Bronchial epithelial cell (primary cell): ENCODE measurements around the gene SULT6B1. TPM values are rescaled to one million over a fixed set of nuclear protein-coding genes. Genes with fewer than 3 reads are reported as not detected.

Experiments
- DNase-seq: peaks from one replicate; pipeline ENCODE4 v3.0.0-alpha.2; 2010; ENCODE audit warnings: low read depth
- FAIRE-seq: peaks from 2 replicates; lab custom pipeline; 2011; peaks lifted over from hg19 to GRCh38; lab: Jason Lieb, UNC
- H3K27me3 ChIP-seq: 2 replicates; pipeline ENCODE4 v1.5.1; 2011; ENCODE audit warnings: low read length; ENCODE audit not compliant: control insufficient read depth, insufficient read depth
- H3K36me3 ChIP-seq: 2 replicates; pipeline ENCODE4 v1.5.1; 2011; ENCODE audit warnings: low read length; ENCODE audit not compliant: control insufficient read depth, insufficient read depth
- H3K4me3 ChIP-seq: 2 replicates; pipeline ENCODE4 v1.5.1; 2011; ENCODE audit warnings: mild to moderate bottlenecking, low read depth, low read length, control low read depth
- total RNA-seq: library from RNA; depleted of rRNA; stranded (reverse); fragments of >200 nt; gene quantifications from 2 replicates; pipeline ENCODE4 v1.2.1, GENCODE V29; 2014
- TF ChIP-seq, protein P1 (sequence below): IDR thresholded peaks from 2 replicates; pipeline ENCODE4 v1.5.1; 2011; ENCODE audit warnings: mild to moderate bottlenecking, moderate library complexity, low read length, control low read depth, inconsistent platforms; ENCODE audit not compliant: insufficient read depth, severe bottlenecking

SULT6B1 gene
- total RNA-seq, 1 donor from 2014 or later: not detected

DNA sequence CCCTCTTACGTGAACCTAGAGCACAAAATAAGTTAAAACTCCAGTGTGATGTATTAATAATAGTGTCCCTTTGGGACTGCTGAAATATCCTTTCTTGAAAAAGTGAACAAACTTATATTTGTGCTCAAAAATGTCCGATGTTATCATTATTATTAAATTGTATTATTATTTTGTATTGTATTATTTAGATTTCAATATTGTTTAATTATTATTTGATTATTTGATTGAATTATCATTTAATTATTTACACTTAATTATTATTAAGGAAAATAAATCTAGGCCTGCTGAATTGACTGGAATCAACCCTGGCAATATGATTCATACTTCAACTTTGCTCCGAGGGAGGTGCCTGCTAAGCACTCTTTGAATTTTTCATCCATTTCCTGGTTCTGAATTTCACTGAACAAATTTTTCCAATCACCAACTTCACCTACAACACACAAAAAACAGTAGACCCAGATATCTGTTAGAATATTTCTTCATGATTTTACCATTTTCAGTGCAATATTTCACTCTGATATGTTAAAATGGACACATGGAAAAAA, 20.8 kb downstream of the SULT6B1 start:
- TF ChIP-seq, protein P1, sequence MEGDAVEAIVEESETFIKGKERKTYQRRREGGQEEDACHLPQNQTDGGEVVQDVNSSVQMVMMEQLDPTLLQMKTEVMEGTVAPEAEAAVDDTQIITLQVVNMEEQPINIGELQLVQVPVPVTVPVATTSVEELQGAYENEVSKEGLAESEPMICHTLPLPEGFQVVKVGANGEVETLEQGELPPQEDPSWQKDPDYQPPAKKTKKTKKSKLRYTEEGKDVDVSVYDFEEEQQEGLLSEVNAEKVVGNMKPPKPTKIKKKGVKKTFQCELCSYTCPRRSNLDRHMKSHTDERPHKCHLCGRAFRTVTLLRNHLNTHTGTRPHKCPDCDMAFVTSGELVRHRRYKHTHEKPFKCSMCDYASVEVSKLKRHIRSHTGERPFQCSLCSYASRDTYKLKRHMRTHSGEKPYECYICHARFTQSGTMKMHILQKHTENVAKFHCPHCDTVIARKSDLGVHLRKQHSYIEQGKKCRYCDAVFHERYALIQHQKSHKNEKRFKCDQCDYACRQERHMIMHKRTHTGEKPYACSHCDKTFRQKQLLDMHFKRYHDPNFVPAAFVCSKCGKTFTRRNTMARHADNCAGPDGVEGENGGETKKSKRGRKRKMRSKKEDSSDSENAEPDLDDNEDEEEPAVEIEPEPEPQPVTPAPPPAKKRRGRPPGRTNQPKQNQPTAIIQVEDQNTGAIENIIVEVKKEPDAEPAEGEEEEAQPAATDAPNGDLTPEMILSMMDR: no peak
- DNase-seq: peak; percentile 44
- Histone ChIP-seq H3K4me3 (no peak overlapping the region), H3K27me3 (no peaks in the 10 kb centered on the region), H3K36me3 (no peaks in the 10 kb centered on the region)
- no peak for FAIRE-seq

DNA sequence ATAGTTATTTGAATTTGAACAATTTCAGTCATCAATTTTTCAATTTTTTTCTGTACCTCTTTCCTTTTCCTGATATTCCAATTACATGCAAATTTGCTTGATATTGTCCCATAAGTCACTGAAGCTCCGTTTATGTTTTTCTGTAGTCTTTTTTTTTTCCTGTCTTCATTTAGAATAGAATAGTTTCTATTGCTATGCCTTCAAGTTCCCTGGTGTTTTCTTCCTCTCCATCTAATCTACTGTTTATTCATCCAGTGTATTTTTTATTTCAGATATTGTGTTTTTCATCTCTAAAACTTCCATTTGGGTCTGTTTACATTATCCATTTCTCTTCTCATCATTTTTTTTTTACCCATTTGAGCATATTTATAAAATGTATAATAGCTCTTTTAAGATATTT, 23.7 kb downstream of the SULT6B1 start:
- FAIRE-seq (no peak), DNase-seq (no peak)
- no peaks in the 10 kb centered on the region for H3K36me3 ChIP-seq
- H3K4me3 ChIP-seq: no peak overlapping the region
- no peaks in the 10 kb centered on the region for H3K27me3 ChIP-seq
- TF ChIP-seq, protein P1: no peak

DNA sequence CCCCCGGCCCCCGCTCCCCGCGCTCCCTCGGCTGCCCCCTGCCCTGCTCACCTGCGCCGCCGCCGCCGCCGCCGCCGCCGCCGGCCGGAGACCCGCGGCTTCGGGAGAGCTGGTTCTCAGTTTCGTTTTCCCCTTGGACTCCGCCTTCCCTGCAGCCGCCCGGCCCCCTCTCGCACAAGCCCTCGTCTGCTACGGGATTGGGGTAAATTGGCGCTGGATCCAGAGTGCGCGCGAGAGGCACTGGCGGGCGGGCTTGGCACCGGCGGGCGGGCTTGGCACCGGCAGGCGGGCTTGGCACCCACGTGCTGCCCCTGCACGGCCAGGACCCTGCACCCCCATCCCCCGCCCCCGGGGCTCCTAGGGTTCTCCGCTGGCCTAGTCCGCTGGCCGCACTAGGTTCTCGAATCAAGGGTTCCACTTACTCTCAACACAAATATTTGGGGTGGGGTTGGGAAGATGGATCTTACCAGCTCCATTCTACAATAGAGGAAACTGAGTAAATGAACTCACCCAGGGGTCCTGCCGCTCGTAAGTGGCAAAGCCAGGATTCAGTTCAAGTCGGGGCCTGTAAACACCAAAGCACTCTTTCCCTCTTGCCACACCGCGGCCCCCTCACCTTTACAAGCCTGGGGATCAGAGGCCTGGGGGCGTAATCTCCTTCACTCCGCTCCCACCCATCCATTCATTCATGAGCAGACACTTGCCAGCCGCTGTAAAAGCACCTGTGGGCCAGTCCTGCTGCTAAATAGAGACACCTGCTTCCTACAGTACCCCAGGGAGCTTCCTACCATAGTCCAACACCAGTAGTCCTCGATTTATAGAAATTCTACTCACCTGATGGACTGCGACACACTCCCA, 31.4 kb downstream of the SULT6B1 start, which contains the start of gene EIF2AK2:
TSS of gene EIF2AK2 (minus strand) at position 124 of the 858 bp plus-strand sequence. CDS start 9,174 bp downstream, outside the sequence.
- DNase-seq: peak; percentile 67
- FAIRE-seq: no peak
- Histone ChIP-seq H3K4me3 (peak within 1 kb of the TSS; percentile 81), H3K36me3 (no peaks in the 10 kb centered on the region), H3K27me3 (no peaks in the 10 kb centered on the region)
- TF ChIP-seq, protein P1: no peak

DNA sequence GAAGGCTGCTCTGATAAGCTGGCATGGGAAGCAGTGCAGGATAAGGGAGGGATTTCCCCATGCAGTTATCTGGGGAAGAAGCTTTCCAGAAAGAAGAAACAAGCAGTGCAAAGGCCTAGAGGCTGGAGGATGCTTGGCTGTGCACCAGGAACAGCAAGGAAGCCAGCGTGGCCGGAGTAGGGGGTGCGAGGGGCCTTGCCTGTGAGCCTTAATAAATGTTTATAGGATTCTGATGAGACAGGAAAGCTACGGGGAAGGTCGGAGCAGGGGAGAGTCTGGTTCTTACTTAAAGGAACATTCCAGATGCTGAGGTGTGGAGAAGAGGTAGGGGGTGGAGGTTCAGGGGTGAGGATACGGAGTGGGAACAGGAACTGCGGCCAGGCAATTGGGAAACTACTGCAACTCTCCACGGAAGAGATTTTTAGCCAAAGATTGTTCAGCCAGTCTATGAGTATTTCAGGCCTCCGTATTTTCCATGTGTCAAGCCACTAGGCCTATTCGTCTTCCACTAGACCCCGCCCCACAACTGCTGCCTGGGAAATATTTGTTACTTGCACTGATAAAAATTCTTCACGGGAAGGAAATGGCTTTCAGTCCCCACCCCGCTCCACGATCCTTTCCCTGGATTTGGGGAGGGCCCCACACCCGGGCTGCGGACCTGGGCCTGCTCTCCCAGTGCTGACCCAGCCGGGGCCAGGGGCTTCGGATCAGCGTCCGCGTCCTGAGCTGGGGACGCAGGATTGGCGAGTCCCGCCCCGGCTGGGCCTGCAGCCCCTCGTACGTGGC, 32.2 kb downstream of the SULT6B1 start:
- H3K4me3 ChIP-seq: peak overlapping the region; percentile 81
- TF ChIP-seq, protein P1: no peak
- DNase-seq: peak; percentile 26
- no peaks in the 10 kb centered on the region for H3K36me3 ChIP-seq
- H3K27me3 ChIP-seq: no peaks in the 10 kb centered on the region
- FAIRE-seq: no peak

DNA sequence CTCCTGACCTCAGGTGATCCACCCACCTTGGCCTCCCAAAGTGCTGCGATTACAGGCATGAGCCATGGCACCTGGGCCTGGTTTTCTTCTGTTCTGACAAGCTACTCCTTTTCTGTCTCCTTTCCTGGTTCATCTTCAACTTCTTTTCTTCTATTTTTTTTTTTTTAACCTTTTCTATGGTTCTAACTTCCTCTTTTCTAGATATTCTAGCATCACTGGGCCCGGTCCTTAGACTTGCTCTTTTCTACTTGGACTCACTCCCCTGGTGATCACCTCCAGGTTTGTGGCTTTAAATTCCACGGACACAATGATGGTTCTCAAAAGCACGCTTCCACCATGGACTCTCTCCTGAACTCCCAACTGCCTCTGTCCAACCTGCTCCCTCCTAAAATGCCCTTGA, 33.7 kb downstream of the SULT6B1 start:
- H3K27me3 ChIP-seq: no peaks in the 10 kb centered on the region
- H3K36me3 ChIP-seq: no peaks in the 10 kb centered on the region
- H3K4me3 ChIP-seq: no peak overlapping the region
- FAIRE-seq (no peak), DNase-seq (no peak)
- TF ChIP-seq, protein P1: no peak
